WTC11 (cell line): ENCODE data around the gene ACBD6. TPM values are rescaled to one million over a fixed set of nuclear protein-coding genes. Genes with fewer than 3 reads are reported as not detected.

Source experiments
- ATAC-seq: fragments of 200-7000 bp; cut with Tn5 transposase; 2 replicates; pipeline ENCODE4 v1.10.0; 2021; ENCODE audit warnings: mild to moderate bottlenecking, moderate library complexity
- CTCF ChIA-PET: fragments of 300-600 bp; sonication (Branson Sonifier 250); formaldehyde crosslinking; loops from one replicate; lab custom pipeline; 2021; ENCODE audit warnings: antibody characterized with exemption; lab: Charles Lee
- POLR2A ChIA-PET: fragments of 350-600 bp; sonication (Branson Sonifier 250); formaldehyde crosslinking; loops from one replicate; lab custom pipeline; 2021; ENCODE audit warnings: antibody characterized with exemption; lab: Charles Lee
- DNase-seq: peaks from one replicate; pipeline ENCODE4 v3.0.0; 2021; ENCODE audit warnings: low spot score
- H3K27ac Mint-ChIP-seq: 2 replicates; pipeline ENCODE4 v1.8.0; 2021; ENCODE audit warnings: mixed read lengths
- H3K27me3 Mint-ChIP-seq: 2 replicates; pipeline ENCODE4 v1.8.0; 2021; ENCODE audit warnings: low read depth, mild to moderate bottlenecking, moderate library complexity, mixed read lengths
- H3K36me3 Mint-ChIP-seq: 2 replicates; pipeline ENCODE4 v1.8.0; 2021; ENCODE audit warnings: mixed read lengths
- H3K4me1 Mint-ChIP-seq: 2 replicates; pipeline ENCODE4 v1.8.0; 2022; ENCODE audit warnings: mixed read lengths
- H3K4me3 Mint-ChIP-seq: 2 replicates; pipeline ENCODE4 v1.8.0; 2021; ENCODE audit warnings: mild to moderate bottlenecking, moderate library complexity, mixed read lengths
- H3K9me3 Mint-ChIP-seq: 2 replicates; pipeline ENCODE4 v1.8.0; 2021; ENCODE audit warnings: mixed read lengths
- EMX1 ChIP-seq: fragments of 250-450 bp; sonication (Bioruptor Pico); IDR thresholded peaks from 2 replicates; pipeline ENCODE4 v1.8.0; 2021; ENCODE audit warnings: mild to moderate bottlenecking
- FOXK1 ChIP-seq: sonication (generic); formaldehyde crosslinking; IDR thresholded peaks from 2 replicates; pipeline ENCODE4 v1.8.0; 2022; ENCODE audit warnings: mild to moderate bottlenecking, moderate library complexity, missing genetic modification reagents
- GTF2I ChIP-seq: fragments of 250-450 bp; sonication (Bioruptor Pico); conservative IDR thresholded peaks from 2 replicates; pipeline ENCODE4 v1.4.0; 2021; ENCODE audit warnings: mild to moderate bottlenecking
- JUN ChIP-seq: sonication (generic); formaldehyde crosslinking; IDR thresholded peaks from 2 replicates; pipeline ENCODE4 v1.8.0; 2023; ENCODE audit warnings: mild to moderate bottlenecking, missing genetic modification reagents
- MXD4 ChIP-seq: fragments of 250-450 bp; sonication (Bioruptor Pico); IDR thresholded peaks from 2 replicates; pipeline ENCODE4 v1.8.0; 2021; ENCODE audit warnings: mild to moderate bottlenecking, moderate library complexity, borderline replicate concordance
- RELA ChIP-seq: sonication (generic); formaldehyde crosslinking; IDR thresholded peaks from 2 replicates; pipeline ENCODE4 v1.8.1; 2022; ENCODE audit warnings: missing genetic modification reagents, mild to moderate bottlenecking, borderline replicate concordance
- TEAD1 ChIP-seq: sonication (generic); formaldehyde crosslinking; IDR thresholded peaks from 2 replicates; pipeline ENCODE4 v1.8.0; 2022; ENCODE audit warnings: mild to moderate bottlenecking, missing genetic modification reagents
- TP53 ChIP-seq: sonication (generic); formaldehyde crosslinking; IDR thresholded peaks from 2 replicates; pipeline ENCODE4 v1.8.1; 2023; ENCODE audit warnings: mild to moderate bottlenecking, missing genetic modification reagents
- ZNF263 ChIP-seq: sonication (generic); formaldehyde crosslinking; IDR thresholded peaks from 2 replicates; pipeline ENCODE4 v1.8.1; 2022; ENCODE audit warnings: low read depth, mild to moderate bottlenecking, moderate library complexity, missing genetic modification reagents
- total RNA-seq: library from RNA; stranded (reverse); gene quantifications from 3 replicates; pipeline ENCODE4 v1.2.3, GENCODE V29; 2021
- TF ChIP-seq, protein P1 (sequence below): fragments of 250-450 bp; sonication (Bioruptor Pico); IDR thresholded peaks from 2 replicates; pipeline ENCODE4 v2.1.2; 2022; ENCODE audit warnings: mild to moderate bottlenecking, moderate library complexity
- TF ChIP-seq, protein P2 (sequence below): sonication (generic); formaldehyde crosslinking; IDR thresholded peaks from 2 replicates; pipeline ENCODE4 v1.8.0; 2022; ENCODE audit warnings: mild to moderate bottlenecking, missing genetic modification reagents
- TF ChIP-seq, protein P3 (sequence below): sonication (generic); formaldehyde crosslinking; IDR thresholded peaks from 2 replicates; pipeline ENCODE4 v1.8.1; 2022; ENCODE audit warnings: mild to moderate bottlenecking, moderate library complexity, missing genetic modification reagents
- TF ChIP-seq, protein P4 (sequence below): sonication (generic); formaldehyde crosslinking; IDR thresholded peaks from 2 replicates; pipeline ENCODE4 v1.8.0; 2023; ENCODE audit warnings: mild to moderate bottlenecking, missing genetic modification reagents

ACBD6 gene
- total RNA-seq, 1 experiment from 2014 or later, result 53.5 TPM

DNA sequence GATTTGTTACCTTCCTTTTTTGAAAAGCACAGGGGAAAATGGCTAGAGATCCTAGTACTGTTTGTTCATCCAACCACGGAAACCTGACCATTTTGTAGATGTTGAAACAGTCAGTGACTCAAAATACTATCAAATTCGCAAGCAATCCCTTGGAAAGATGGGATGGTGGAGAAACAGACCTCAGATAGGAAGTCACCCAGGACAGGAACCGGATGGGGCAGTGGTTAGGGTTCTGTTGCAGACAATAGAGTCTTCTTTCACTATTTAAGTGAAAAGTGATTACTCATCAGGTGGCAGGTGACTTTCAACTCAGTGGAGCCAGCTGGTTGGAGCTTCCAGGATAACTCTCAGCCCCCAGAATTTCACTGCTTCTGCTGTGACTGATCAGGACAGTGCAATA lies 255.3 kb downstream of the ACBD6 start (continued):
- no peak for TF ChIP-seq FOXK1 (CRISPR knock-in tag)
- no peak for TF ChIP-seq JUN (CRISPR knock-in tag)

DNA sequence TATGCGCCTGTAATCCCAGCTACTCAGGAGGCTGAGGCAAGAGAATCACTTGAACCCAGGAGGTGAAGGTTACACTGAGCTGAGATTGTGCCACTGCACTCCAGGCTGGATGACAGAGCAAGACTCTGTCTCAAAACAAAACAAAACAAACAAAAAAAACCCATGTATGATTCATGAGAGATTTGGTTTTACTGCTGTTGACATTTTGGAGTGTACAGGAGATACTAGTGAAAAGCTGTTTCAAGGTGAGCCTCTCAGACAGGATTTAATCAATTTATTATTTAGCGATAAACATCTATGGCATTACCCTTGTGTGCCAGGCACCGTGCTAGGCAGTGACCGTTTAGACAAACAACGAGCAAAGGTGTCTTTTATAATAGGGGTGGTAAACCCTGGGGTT lies 255.8 kb downstream of the ACBD6 start:
- DNase-seq, result no peak
- ChIA-PET POLR2A (no interaction called here), CTCF (interaction anchor here (1.1 to 2.3 kb wide), 3 partner anchors 15 to 169 kb away, joined by 6 to 7 read pairs (median 6); no protein-coding TSS in a partner anchor)
- Mint-ChIP-seq H3K36me3 (no peaks in the 10 kb centered on the region), H3K27ac (no peak overlapping the region), H3K4me3 (no peak overlapping the region), H3K4me1 (peaks cover 65% of the 10 kb centered on the region), H3K9me3 (no peaks in the 10 kb centered on the region), H3K27me3 (no peaks in the 10 kb centered on the region)
- no peak for ATAC-seq
- no peak for TF ChIP-seq TEAD1

DNA sequence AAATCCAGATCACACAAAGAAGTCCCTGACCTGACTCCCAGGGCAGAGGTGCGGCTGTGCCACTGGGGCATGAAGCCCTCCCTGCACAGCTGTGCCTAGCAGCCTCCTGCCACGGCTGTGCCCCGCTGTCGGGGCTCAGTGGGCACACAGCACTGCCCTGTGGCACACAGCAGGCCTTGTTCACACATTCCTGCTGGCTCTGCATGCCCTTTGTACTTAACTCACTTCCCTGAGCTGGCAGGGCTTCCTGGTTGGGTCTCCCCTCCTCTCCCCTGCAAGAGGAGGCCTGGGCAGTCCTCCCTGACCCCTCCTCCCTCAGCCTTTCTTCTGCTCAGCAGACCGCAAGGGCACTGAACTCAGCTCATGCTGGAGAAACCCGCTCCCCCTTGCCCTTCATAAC lies 257.5 kb downstream of the ACBD6 start:
- Mint-ChIP-seq H3K4me1 (peaks cover 77% of the 10 kb centered on the region), H3K9me3 (no peaks in the 10 kb centered on the region), H3K4me3 (no peak overlapping the region), H3K27me3 (no peaks in the 10 kb centered on the region), H3K36me3 (no peaks in the 10 kb centered on the region), H3K27ac (no peak overlapping the region)
- no peak for ATAC-seq
- DNase-seq, result no peak
- POLR2A ChIA-PET, result interaction anchor here (0.6 to 0.7 kb wide), 2 partner anchors 33 to 195 kb away, joined by 3 to 5 read pairs; no protein-coding TSS in a partner anchor
- TF ChIP-seq, protein P1, sequence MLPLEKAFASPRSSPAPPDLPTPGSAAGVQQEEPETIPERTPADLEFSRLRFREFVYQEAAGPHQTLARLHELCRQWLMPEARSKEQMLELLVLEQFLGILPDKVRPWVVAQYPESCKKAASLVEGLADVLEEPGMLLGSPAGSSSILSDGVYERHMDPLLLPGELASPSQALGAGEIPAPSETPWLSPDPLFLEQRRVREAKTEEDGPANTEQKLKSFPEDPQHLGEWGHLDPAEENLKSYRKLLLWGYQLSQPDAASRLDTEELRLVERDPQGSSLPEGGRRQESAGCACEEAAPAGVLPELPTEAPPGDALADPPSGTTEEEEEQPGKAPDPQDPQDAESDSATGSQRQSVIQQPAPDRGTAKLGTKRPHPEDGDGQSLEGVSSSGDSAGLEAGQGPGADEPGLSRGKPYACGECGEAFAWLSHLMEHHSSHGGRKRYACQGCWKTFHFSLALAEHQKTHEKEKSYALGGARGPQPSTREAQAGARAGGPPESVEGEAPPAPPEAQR (CRISPR knock-in tag), result no peak
- TF ChIP-seq, protein P2, sequence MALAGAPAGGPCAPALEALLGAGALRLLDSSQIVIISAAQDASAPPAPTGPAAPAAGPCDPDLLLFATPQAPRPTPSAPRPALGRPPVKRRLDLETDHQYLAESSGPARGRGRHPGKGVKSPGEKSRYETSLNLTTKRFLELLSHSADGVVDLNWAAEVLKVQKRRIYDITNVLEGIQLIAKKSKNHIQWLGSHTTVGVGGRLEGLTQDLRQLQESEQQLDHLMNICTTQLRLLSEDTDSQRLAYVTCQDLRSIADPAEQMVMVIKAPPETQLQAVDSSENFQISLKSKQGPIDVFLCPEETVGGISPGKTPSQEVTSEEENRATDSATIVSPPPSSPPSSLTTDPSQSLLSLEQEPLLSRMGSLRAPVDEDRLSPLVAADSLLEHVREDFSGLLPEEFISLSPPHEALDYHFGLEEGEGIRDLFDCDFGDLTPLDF, result no peak
- TF ChIP-seq ZNF263 (CRISPR knock-in tag), result peak; percentile 91
- CTCF ChIA-PET, result interaction anchor here (1.4 to 2.4 kb wide), 2 partner anchors 13 to 57 kb away, joined by 4 to 13 read pairs; no protein-coding TSS in a partner anchor

DNA sequence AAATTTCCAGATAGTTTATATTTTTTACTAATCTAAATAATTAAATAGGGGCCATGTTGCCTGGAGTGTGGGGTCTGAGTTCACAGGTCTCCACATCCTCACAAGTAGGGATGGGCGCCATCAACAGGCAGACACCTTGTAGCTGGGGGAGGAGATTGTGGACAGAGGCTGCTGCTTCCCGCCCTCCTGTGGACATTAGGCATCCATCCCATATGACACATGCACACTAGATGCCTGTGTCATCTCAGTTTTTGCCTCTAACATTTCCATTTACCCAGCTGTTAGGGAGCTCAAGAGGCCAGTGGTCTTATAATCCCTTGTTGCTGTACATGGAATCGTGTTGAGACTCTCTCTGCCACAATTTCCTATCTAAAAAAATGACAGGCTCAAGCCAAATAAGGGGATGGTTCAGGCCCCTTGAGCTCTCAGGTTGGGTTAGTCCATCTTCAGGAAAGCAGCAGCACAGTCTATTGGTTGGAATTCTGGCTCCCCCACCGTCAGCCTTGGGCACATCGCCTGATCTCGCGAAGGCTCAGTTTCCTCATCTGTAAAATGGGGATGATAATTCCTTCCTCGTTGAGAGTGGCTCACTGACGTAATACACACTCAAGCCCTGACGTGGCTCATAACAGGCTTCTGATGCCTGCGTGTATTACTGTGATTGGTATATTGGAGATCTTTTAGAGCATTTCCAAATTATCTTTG lies 258.7 kb downstream of the ACBD6 start:
- H3K27me3 Mint-ChIP-seq, result no peaks in the 10 kb centered on the region
- ATAC-seq, result 0 out of 2 replicates have a peak, but pooled peaks have one; percentile 5
- ChIA-PET CTCF (interaction anchor here (1.0 to 2.4 kb wide), 3 partner anchors 9 to 172 kb away, joined by 3 to 13 read pairs (median 3); no protein-coding TSS in a partner anchor), POLR2A (interaction anchor here (0.8 kb wide), 1 partner anchor 18 kb away, joined by 3 read pairs; no protein-coding TSS in a partner anchor)
- no peak for DNase-seq
- peaks cover 80% of the 10 kb centered on the region for H3K4me1 Mint-ChIP-seq
- TF ChIP-seq RELA (CRISPR knock-in tag) (no peak), GTF2I (CRISPR knock-in tag) (0 out of 2 replicates have a peak, but pooled peaks have one; percentile 10), MXD4 (CRISPR knock-in tag) (no peak), TP53 (CRISPR knock-in tag) (no peak), EMX1 (CRISPR knock-in tag) (no peak)
- TF ChIP-seq, protein P2, result no peak
- TF ChIP-seq, protein P3, sequence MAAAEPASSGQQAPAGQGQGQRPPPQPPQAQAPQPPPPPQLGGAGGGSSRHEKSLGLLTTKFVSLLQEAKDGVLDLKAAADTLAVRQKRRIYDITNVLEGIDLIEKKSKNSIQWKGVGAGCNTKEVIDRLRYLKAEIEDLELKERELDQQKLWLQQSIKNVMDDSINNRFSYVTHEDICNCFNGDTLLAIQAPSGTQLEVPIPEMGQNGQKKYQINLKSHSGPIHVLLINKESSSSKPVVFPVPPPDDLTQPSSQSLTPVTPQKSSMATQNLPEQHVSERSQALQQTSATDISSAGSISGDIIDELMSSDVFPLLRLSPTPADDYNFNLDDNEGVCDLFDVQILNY, result no peak
- TF ChIP-seq, protein P1 (CRISPR knock-in tag), result no peak
- TF ChIP-seq, protein P4, sequence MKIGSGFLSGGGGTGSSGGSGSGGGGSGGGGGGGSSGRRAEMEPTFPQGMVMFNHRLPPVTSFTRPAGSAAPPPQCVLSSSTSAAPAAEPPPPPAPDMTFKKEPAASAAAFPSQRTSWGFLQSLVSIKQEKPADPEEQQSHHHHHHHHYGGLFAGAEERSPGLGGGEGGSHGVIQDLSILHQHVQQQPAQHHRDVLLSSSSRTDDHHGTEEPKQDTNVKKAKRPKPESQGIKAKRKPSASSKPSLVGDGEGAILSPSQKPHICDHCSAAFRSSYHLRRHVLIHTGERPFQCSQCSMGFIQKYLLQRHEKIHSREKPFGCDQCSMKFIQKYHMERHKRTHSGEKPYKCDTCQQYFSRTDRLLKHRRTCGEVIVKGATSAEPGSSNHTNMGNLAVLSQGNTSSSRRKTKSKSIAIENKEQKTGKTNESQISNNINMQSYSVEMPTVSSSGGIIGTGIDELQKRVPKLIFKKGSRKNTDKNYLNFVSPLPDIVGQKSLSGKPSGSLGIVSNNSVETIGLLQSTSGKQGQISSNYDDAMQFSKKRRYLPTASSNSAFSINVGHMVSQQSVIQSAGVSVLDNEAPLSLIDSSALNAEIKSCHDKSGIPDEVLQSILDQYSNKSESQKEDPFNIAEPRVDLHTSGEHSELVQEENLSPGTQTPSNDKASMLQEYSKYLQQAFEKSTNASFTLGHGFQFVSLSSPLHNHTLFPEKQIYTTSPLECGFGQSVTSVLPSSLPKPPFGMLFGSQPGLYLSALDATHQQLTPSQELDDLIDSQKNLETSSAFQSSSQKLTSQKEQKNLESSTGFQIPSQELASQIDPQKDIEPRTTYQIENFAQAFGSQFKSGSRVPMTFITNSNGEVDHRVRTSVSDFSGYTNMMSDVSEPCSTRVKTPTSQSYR, result no peak
- no peaks in the 10 kb centered on the region for H3K9me3 Mint-ChIP-seq
- H3K27ac Mint-ChIP-seq, result no peak overlapping the region
- H3K4me3 Mint-ChIP-seq, result no peak overlapping the region
- no peaks in the 10 kb centered on the region for H3K36me3 Mint-ChIP-seq
